H9 (cell line): ENCODE results near the gene ACAD8. TPM values are rescaled to one million over a fixed set of nuclear protein-coding genes. Genes with fewer than 3 reads are reported as not detected.

Source experiments
- DNase-seq: peaks from one replicate; pipeline ENCODE4 v3.0.0-alpha.2; 2017
- H2AFZ ChIP-seq: one replicate; pipeline ENCODE4 v1.6.1; 2013; ENCODE audit warnings: mild to moderate bottlenecking, low read length, control low read depth, moderate library complexity
- H2AK5ac ChIP-seq: 2 replicates; pipeline ENCODE4 v1.6.1; 2013; ENCODE audit warnings: low read length, control low read depth, mixed read lengths; ENCODE audit not compliant: insufficient read length
- H2BK120ac ChIP-seq: one replicate; pipeline ENCODE4 v1.6.1; 2013; ENCODE audit warnings: low read depth, mild to moderate bottlenecking, low read length, control low read depth, inconsistent platforms; ENCODE audit not compliant: poor library complexity, severe bottlenecking
- H2BK12ac ChIP-seq: 2 replicates; pipeline ENCODE4 v1.6.1; 2013; ENCODE audit warnings: low read length, control low read depth, mixed read lengths, low read depth; ENCODE audit not compliant: insufficient read length
- H2BK15ac ChIP-seq: 2 replicates; pipeline ENCODE4 v1.6.1; 2013; ENCODE audit warnings: low read depth, low read length, control low read depth
- H2BK20ac ChIP-seq: one replicate; pipeline ENCODE4 v1.6.1; 2013; ENCODE audit warnings: low read depth, mild to moderate bottlenecking, low read length, control low read depth, inconsistent platforms; ENCODE audit not compliant: poor library complexity, severe bottlenecking
- H2BK5ac ChIP-seq: 2 replicates; pipeline ENCODE4 v1.6.1; 2013; ENCODE audit warnings: low read length, control low read depth, mixed read lengths; ENCODE audit not compliant: insufficient read length
- H3K14ac ChIP-seq: 2 replicates; pipeline ENCODE4 v1.6.1; 2013; ENCODE audit warnings: low read length, control low read depth; ENCODE audit not compliant: insufficient read depth
- H3K18ac ChIP-seq: 2 replicates; pipeline ENCODE4 v1.6.1; 2013; ENCODE audit warnings: low read depth, mild to moderate bottlenecking, mixed read lengths, low read length, control low read depth; ENCODE audit not compliant: insufficient read length
- H3K23ac ChIP-seq: 2 replicates; pipeline ENCODE4 v1.6.1; 2013; ENCODE audit warnings: low read length, control low read depth, mixed read lengths, low read depth; ENCODE audit not compliant: insufficient read length
- H3K23me2 ChIP-seq: 2 replicates; pipeline ENCODE4 v1.6.1; 2013; ENCODE audit warnings: low read depth, mild to moderate bottlenecking, mixed read lengths, low read length, control low read depth; ENCODE audit not compliant: insufficient read length, poor library complexity, severe bottlenecking
- H3K27ac ChIP-seq: 2 replicates; pipeline ENCODE4 v1.5.1; 2013; ENCODE audit warnings: low read length, control low read depth, mixed read lengths, low read depth; ENCODE audit not compliant: insufficient read length
- H3K27me3 ChIP-seq: 2 replicates; pipeline ENCODE4 v1.6.1; 2013; ENCODE audit warnings: low read length, control low read depth, inconsistent platforms; ENCODE audit not compliant: insufficient read depth
- H3K4ac ChIP-seq: 2 replicates; pipeline ENCODE4 v1.6.1; 2013; ENCODE audit warnings: low read depth, mild to moderate bottlenecking, control low read depth, inconsistent platforms, low read length, moderate library complexity
- H3K4me1 ChIP-seq: 2 replicates; pipeline ENCODE4 v1.6.1; 2013; ENCODE audit warnings: low read length, control low read depth, inconsistent platforms; ENCODE audit not compliant: insufficient read depth
- H3K4me2 ChIP-seq: 2 replicates; pipeline ENCODE4 v1.6.1; 2013; ENCODE audit warnings: low read length, control low read depth, mixed read lengths; ENCODE audit not compliant: insufficient read length, insufficient read depth
- H3K56ac ChIP-seq: 2 replicates; pipeline ENCODE4 v1.6.1; 2013; ENCODE audit warnings: low read depth, mild to moderate bottlenecking, mixed read lengths, low read length, control low read depth; ENCODE audit not compliant: insufficient read length
- H3K79me1 ChIP-seq: 2 replicates; pipeline ENCODE4 v1.6.1; 2013; ENCODE audit warnings: low read depth, mild to moderate bottlenecking, moderate library complexity, low read length, control low read depth, inconsistent platforms; ENCODE audit not compliant: insufficient read depth, poor library complexity, severe bottlenecking
- H3K79me2 ChIP-seq: 2 replicates; pipeline ENCODE4 v1.6.1; 2013; ENCODE audit warnings: low read length, control low read depth, inconsistent platforms; ENCODE audit not compliant: insufficient read depth
- H3K9ac ChIP-seq: 2 replicates; pipeline ENCODE4 v1.6.1; 2013; ENCODE audit warnings: low read length, control low read depth, mixed read lengths; ENCODE audit not compliant: insufficient read length; ENCODE audit errors: extremely low read depth
- H3K9me3 ChIP-seq: one replicate; pipeline ENCODE4 v1.6.1; 2013; ENCODE audit warnings: low read depth, low read length, inconsistent platforms; ENCODE audit not compliant: control insufficient read depth
- H3T11ph ChIP-seq: one replicate; pipeline ENCODE4 v1.6.1; 2013; ENCODE audit warnings: mild to moderate bottlenecking, low read length, control low read depth, inconsistent platforms
- H4K20me1 ChIP-seq: one replicate; pipeline ENCODE4 v1.6.1; 2013; ENCODE audit not compliant: control insufficient read depth, insufficient read length, insufficient read depth
- H4K5ac ChIP-seq: 2 replicates; pipeline ENCODE4 v1.6.1; 2013; ENCODE audit warnings: low read depth, mild to moderate bottlenecking, mixed read lengths, low read length, control low read depth; ENCODE audit not compliant: insufficient read length
- H4K8ac ChIP-seq: replicated peaks from 2 replicates; pipeline ENCODE4 v1.6.1; 2013; ENCODE audit warnings: low read length, control low read depth, mixed read lengths, low read depth; ENCODE audit not compliant: insufficient read length
- H4K91ac ChIP-seq: 2 replicates; pipeline ENCODE4 v1.6.1; 2013; ENCODE audit warnings: low read depth, mild to moderate bottlenecking, moderate library complexity, mixed read lengths, low read length, control low read depth; ENCODE audit not compliant: insufficient read length
- H3K27ac Mint-ChIP-seq, 3 experiments: 2 replicates in 2 of 3; 3 replicates in 1 of 3; pipeline ENCODE4 v1.8.0; 2020 to 2021; ENCODE audit warnings: mixed read lengths in 3 of 3, mild to moderate bottlenecking in 1 of 3, moderate library complexity in 1 of 3
- H3K27me3 Mint-ChIP-seq: 2 replicates; pipeline ENCODE4 v1.8.0; 2021; ENCODE audit warnings: low read depth, mild to moderate bottlenecking, moderate library complexity, mixed read lengths
- H3K36me3 Mint-ChIP-seq, 3 experiments: 2 replicates in 2 of 3; 3 replicates in 1 of 3; pipeline ENCODE4 v1.8.0; 2020 to 2021; ENCODE audit warnings: low read depth in 3 of 3, mixed read lengths in 3 of 3; ENCODE audit not compliant: insufficient read depth in 1 of 3
- H3K4me1 Mint-ChIP-seq, 2 experiments: 2 replicates each; pipeline ENCODE4 v1.8.0; 2020; ENCODE audit warnings: mixed read lengths in 2 of 2
- H3K4me3 Mint-ChIP-seq, 2 experiments: 2 replicates in 1 of 2; 3 replicates in 1 of 2; pipeline ENCODE4 v1.8.0; 2020 to 2021; ENCODE audit warnings: mild to moderate bottlenecking in 2 of 2, mixed read lengths in 2 of 2, moderate library complexity in 1 of 2
- H3K9me3 Mint-ChIP-seq, 2 experiments: 2 replicates in 1 of 2; 3 replicates in 1 of 2; pipeline ENCODE4 v1.8.0; 2020; ENCODE audit warnings: mild to moderate bottlenecking in 2 of 2, mixed read lengths in 2 of 2, moderate library complexity in 1 of 2
- CTCF ChIP-seq: fragments of 200-600 bp; sonication (generic); conservative IDR thresholded peaks from 3 replicates; pipeline ENCODE4 v1.8.0; 2021; ENCODE audit warnings: antibody characterized with exemption, mild to moderate bottlenecking
- WGBS: extraction: QIAGEN DNeasy Blood & Tissue Kit; methylation state at CpG from one replicate; pipeline ENCODE4 v1.1.7; 2013; ENCODE audit warnings: missing lambda C conversion rate, low lambda C conversion rate, mixed read lengths; ENCODE audit not compliant: insufficient read length; ENCODE audit errors: extremely low coverage; 5-methylcytosine and 5-hydroxymethylcytosine counted together
- total RNA-seq: library from RNA; stranded (reverse); gene quantifications from 2 replicates; pipeline ENCODE4 v1.2.1, GENCODE V29; 2021

Gene ACAD8
- total RNA-seq, 1 experiment from 2014 or later: 46.8 TPM

GRCh38 chr11:134215836-134216235 is 37.5 kb upstream of the ACAD8 start:
- DNase-seq: no peak
- Histone ChIP-seq H4K8ac (no peak overlapping the region), H3K56ac (no peak overlapping the region), H2AFZ (no peak overlapping the region), H2BK20ac (no peak overlapping the region), H2BK120ac (no peak overlapping the region), H2BK5ac (no peak overlapping the region), H4K91ac (no peak overlapping the region), H3K9me3 (no peaks in the 10 kb centered on the region), H3K23ac (no peak overlapping the region), H3K4me1 (no peaks in the 10 kb centered on the region), H3K79me1 (peaks cover 8% of the 10 kb centered on the region), H2BK15ac (no peak overlapping the region), H2BK12ac (no peak overlapping the region), H4K5ac (no peak overlapping the region), H3K9ac (no peak overlapping the region), H3K14ac (no peak overlapping the region), H4K20me1 (no peaks in the 10 kb centered on the region), H3K18ac (no peak overlapping the region), H3K4ac (no peak overlapping the region), H3K27me3 (no peaks in the 10 kb centered on the region), H3K4me2 (no peak overlapping the region), H3K27ac (no peak overlapping the region), H3K23me2 (no peaks in the 10 kb centered on the region), H2AK5ac (no peak overlapping the region), H3T11ph (no peak overlapping the region), H3K79me2 (peaks cover 5% of the 10 kb centered on the region; the same call in 1 of the 2 replicates)
- H3K4me3 Mint-ChIP-seq: no peak overlapping the region
- H3K9me3 Mint-ChIP-seq: no peaks in the 10 kb centered on the region
- no peaks in the 10 kb centered on the region for H3K4me1 Mint-ChIP-seq
- no peak overlapping the region for H3K27ac Mint-ChIP-seq
- peaks cover 11 to 70% (median 46%) of the 10 kb centered on the region in 3 experiments; a peak in 6 of 7 replicates for H3K36me3 Mint-ChIP-seq
- no CpG with 5 or more reads among the region's 7 CpGs for WGBS
- no peak for TF ChIP-seq CTCF
- no peaks in the 10 kb centered on the region for H3K27me3 Mint-ChIP-seq
